B cell (primary cell): ENCODE results near the gene CLCC1.

Experiments
- CTCF ChIP-seq: fragments of 200-600 bp; IDR thresholded peaks from one replicate; pipeline ENCODE4 v1.8.0; 2022; ENCODE audit warnings: antibody characterized with exemption, mild to moderate bottlenecking
- EZH2 ChIP-seq: IDR thresholded peaks from 2 replicates; pipeline ENCODE4 v1.6.1; 2012; ENCODE audit warnings: borderline replicate concordance, low read depth, mild to moderate bottlenecking, moderate library complexity, low read length; ENCODE audit not compliant: insufficient read depth, poor library complexity, severe bottlenecking

- TF ChIP-seq CTCF, result no peak
- no peak for TF ChIP-seq EZH2
Observed at GRCh38 chr1:108972951-108973350, 9.7 kb upstream of the CLCC1 start.
